HS-27A (cell line): ENCODE data around the gene ASIC2.
"Not testable (repeated sequence)": the region's sequence is repeated elsewhere in the genome, so short reads cannot be mapped to it uniquely, and the experiment has no call there.

Experiments used
- DNase-seq: peaks from one replicate; pipeline ENCODE4 v3.0.0-alpha.2; 2012; ENCODE audit warnings: low read depth, missing footprints

Gene ASIC2

GRCh38 chr17:33019161-33019890 is 273.8 kb downstream of the ASIC2 start:
- no peak for DNase-seq

GRCh38 chr17:33017366-33017765 is 275.7 kb downstream of the ASIC2 start:
- no peak for DNase-seq

GRCh38 chr17:33016920-33017319 is 276.2 kb downstream of the ASIC2 start:
- no peak for DNase-seq

GRCh38 chr17:33015716-33016346 is 277.3 kb downstream of the ASIC2 start:
- DNase-seq, result no peak

GRCh38 chr17:33014751-33015150 is 278.3 kb downstream of the ASIC2 start:
- DNase-seq, result no peak

- no peak for DNase-seq
These were observed 279.3 kb downstream of the ASIC2 start for GRCh38 chr17:33013596-33014375.

GRCh38 chr17:33012522-33013033 is 280.5 kb downstream of the ASIC2 start:
- DNase-seq, result peak; percentile 70

- no peak for DNase-seq
These were observed 283.5 kb downstream of the ASIC2 start for GRCh38 chr17:33009636-33010035.

GRCh38 chr17:33007186-33007585 is 285.9 kb downstream of the ASIC2 start:
- no peak for DNase-seq

- no peak for DNase-seq
These were observed 290.8 kb downstream of the ASIC2 start for GRCh38 chr17:33002246-33002645.

GRCh38 chr17:32998887-32999228 is 294.2 kb downstream of the ASIC2 start:
- no peak for DNase-seq

- peak; percentile 8 for DNase-seq
These were observed 294.8 kb downstream of the ASIC2 start for GRCh38 chr17:32998111-32998886.

- no peak for DNase-seq
These were observed 297.6 kb downstream of the ASIC2 start for GRCh38 chr17:32995416-32996045.

- DNase-seq, result no peak
These were observed 299.1 kb downstream of the ASIC2 start for GRCh38 chr17:32993977-32994376.

GRCh38 chr17:32992321-32993033 is 300.6 kb downstream of the ASIC2 start:
- no peak for DNase-seq

- no peak for DNase-seq
These were observed 304.5 kb downstream of the ASIC2 start for GRCh38 chr17:32988481-32989101.

- not testable (repeated sequence) for DNase-seq
These were observed 305.2 kb downstream of the ASIC2 start for GRCh38 chr17:32987868-32988267.

- DNase-seq, result not testable (repeated sequence)
These were observed 305.7 kb downstream of the ASIC2 start for GRCh38 chr17:32987453-32987805.

- no peak for DNase-seq
These were observed 307.9 kb downstream of the ASIC2 start for GRCh38 chr17:32985050-32985756.

GRCh38 chr17:32981611-32982010 is 311.5 kb downstream of the ASIC2 start:
- DNase-seq, result not testable (repeated sequence)
